Stimulated activated naive CD4-positive, alpha-beta T cell treated with Interleukin-2 at 50 U/mL for 16 hours (primary cell): ENCODE data around the gene PYM1.
A peak's percentile ranks its signal among the peaks of the same experiment; 100 is the strongest.

ENCODE experiments used
- DNase-seq: peaks from one replicate; lab custom pipeline; 2025; lab: John Stamatoyannopoulos, UW

Gene PYM1

GRCh38 chr12:55927588-55928502 lies at the start of gene PYM1:
TSS of gene PYM1 (minus strand) at chr12:55927894. CDS start at chr12:55927761, 133 bp downstream.
- DNase-seq = peak; percentile 55

GRCh38 chr12:55974308-55974730 lies 46.6 kb upstream of the PYM1 start:
- DNase-seq = peak; percentile 40

- DNase-seq = peak; percentile 100
Observed at GRCh38 chr12:55973599-55974307, 46.1 kb upstream of the PYM1 start, which contains the start of gene RAB5B. TSS of gene RAB5B (plus strand) at chr12:55974078. CDS start at chr12:55986961, 12,883 bp downstream.

GRCh38 chr12:55972911-55973598 lies 45.4 kb upstream of the PYM1 start:
- no peak for DNase-seq

- DNase-seq = no peak
Observed at GRCh38 chr12:55972456-55972855, 44.8 kb upstream of the PYM1 start.

GRCh38 chr12:55972042-55972441 lies 44.3 kb upstream of the PYM1 start:
- no peak for DNase-seq

GRCh38 chr12:55970775-55971174 lies 43.1 kb upstream of the PYM1 start:
- DNase-seq = no peak

GRCh38 chr12:55969356-55969755 lies 41.7 kb upstream of the PYM1 start:
- no peak for DNase-seq

GRCh38 chr12:55966408-55967281 lies 39.0 kb upstream of the PYM1 start, which contains the start of gene CDK2:
TSS of gene CDK2 (plus strand) at chr12:55966830. CDS start at chr12:55967009, 179 bp downstream.
- peak; percentile 87 for DNase-seq

GRCh38 chr12:55965941-55966407 lies 38.3 kb upstream of the PYM1 start, which contains the start of gene PMEL:
TSS of gene PMEL (minus strand) at chr12:55966042. CDS start at chr12:55966011, 31 bp downstream.
- DNase-seq = no peak

- DNase-seq = no peak
Observed at GRCh38 chr12:55965240-55965639, 37.5 kb upstream of the PYM1 start.

GRCh38 chr12:55963760-55964159 lies 36.1 kb upstream of the PYM1 start:
- no peak for DNase-seq

- no peak for DNase-seq
Observed at GRCh38 chr12:55957106-55957859, 29.6 kb upstream of the PYM1 start.

- DNase-seq = peak; percentile 42
Observed at GRCh38 chr12:55955800-55956508, 28.3 kb upstream of the PYM1 start.

GRCh38 chr12:55955344-55955743 lies 27.6 kb upstream of the PYM1 start:
- no peak for DNase-seq

GRCh38 chr12:55946553-55946952 lies 18.9 kb upstream of the PYM1 start:
- no peak for DNase-seq

- DNase-seq = no peak
Observed at GRCh38 chr12:55942577-55943136, 15.0 kb upstream of the PYM1 start.

GRCh38 chr12:55942055-55942454 lies 14.4 kb upstream of the PYM1 start:
- no peak for DNase-seq

- peak; percentile 75 for DNase-seq
Observed at GRCh38 chr12:55940065-55940732, 12.5 kb upstream of the PYM1 start.
